Measurements from ENCODE around the gene EPHB4. TPM values are rescaled to one million over a fixed set of nuclear protein-coding genes. Genes with fewer than 3 reads are reported as not detected.
A peak's percentile ranks its signal among the peaks of the same experiment; 100 is the strongest.

The EPHB4 gene
- total and polyA plus RNA-seq, 2 of the 8 experiments (the other 6 are each of a cell fraction or from before 2014, with no cell fraction given) = 85.0 to 113 TPM

GRCh38 chr7:100789055-100789454 lies 38.3 kb downstream of the EPHB4 start:
- FAIRE-seq = peak; percentile 70
- Histone ChIP-seq H2BK120ac (replicated peaks; ENCODE audit: low read depth, low read length) (no peak overlapping the region), H3K23me2 (ENCODE audit: low read depth, low read length) (0 out of 2 replicates have a peak, but pooled peaks cover under 1% of the 10 kb centered on the region), H2BK15ac (ENCODE audit: low read length) (no peak overlapping the region; the same call in 1 of the 2 replicates), H4K8ac (ENCODE audit: extremely low read depth, insufficient read depth, low read length) (no peak overlapping the region), H3K9me3 (ENCODE audit: insufficient read depth in 2 of 2, low read depth in 1 of 2, low read length in 1 of 2) (no peaks in the 10 kb centered on the region), H3K4ac (replicated peaks; ENCODE audit: insufficient read length, low read depth, low read length) (no peak overlapping the region), H3K27me3 (replicated peaks in 1 of 4; ENCODE audit: control insufficient read depth in 3 of 4, extremely low read depth in 1 of 4, insufficient read depth in 3 of 4, low read length in 3 of 4) (no peaks in the 10 kb centered on the region), H2BK12ac (ENCODE audit: low read depth, low read length) (no peak overlapping the region), H3K56ac (replicated peaks; ENCODE audit: insufficient read length, low read depth, low read length) (no peak overlapping the region), H3K14ac (ENCODE audit: insufficient read length) (no peak overlapping the region), H2BK5ac (ENCODE audit: low read depth, low read length) (no peak overlapping the region), H3K23ac (ENCODE audit: insufficient read length) (no peak overlapping the region), H3K9ac (replicated peaks in 1 of 4; ENCODE audit: extremely low read depth in 1 of 4, low read depth in 3 of 4, low read length in 3 of 4) (no peak overlapping the region), H3K18ac (ENCODE audit: extremely low read depth, low read length) (no peak overlapping the region), H3K79me2 (ENCODE audit: control insufficient read depth in 1 of 2, insufficient read depth in 2 of 2, low read length in 2 of 2) (no peaks in the 10 kb centered on the region), H3K4me1 (replicated peaks in 1 of 4; ENCODE audit: control insufficient read depth in 3 of 4, insufficient read depth in 4 of 4, low read length in 3 of 4) (peaks cover 0 to 6% (median 3%) of the 10 kb centered on the region in 4 experiments; a peak in 6 of 7 replicates), H3K79me1 (ENCODE audit: low read depth, low read length) (no peaks in the 10 kb centered on the region), H4K20me1 (replicated peaks in 1 of 2; ENCODE audit: control insufficient read depth in 1 of 2, insufficient read depth in 2 of 2, low read length in 2 of 2) (no peaks in the 10 kb centered on the region), H4K91ac (replicated peaks; ENCODE audit: insufficient read length, low read length) (no peak overlapping the region), H2BK20ac (ENCODE audit: low read length) (0 out of 2 replicates have a peak overlapping the region, but pooled peaks have one; percentile 61), H4K5ac (ENCODE audit: insufficient read length, low read depth, low read length) (no peak overlapping the region), H2AK5ac (ENCODE audit: low read depth, low read length) (no peak overlapping the region), H3K27ac (ENCODE audit: low read depth, low read length) (no peak overlapping the region), H3K36me3 (ENCODE audit: control insufficient read depth in 2 of 4, insufficient read depth in 4 of 4, low read length in 3 of 4) (no peaks in the 10 kb centered on the region), H3K4me3 (ENCODE audit: extremely low read depth in 1 of 4, insufficient read depth in 2 of 4, low read depth in 3 of 4, low read length in 4 of 4) (no peak overlapping the region), H2AFZ (ENCODE audit: low read length) (peak overlapping the region; percentile 93), H3K4me2 (ENCODE audit: insufficient read depth in 1 of 2, low read depth in 2 of 2, low read length in 2 of 2) (no peak overlapping the region)
- 71% methylated on average over 9 of the region's 9 CpGs; no CpG with 5 or more reads in 1 of the 2 experiments for WGBS, 2 experiments (ENCODE audit: extremely low coverage in 1 of 2, insufficient coverage in 1 of 2, insufficient read length in 1 of 2, insufficient replicate concordance in 2 of 2, low coverage in 1 of 2, low lambda C conversion rate in 2 of 2, missing lambda C conversion rate in 1 of 2)
- DNase-seq (ENCODE audit: low read depth in 1 of 2, low spot score in 2 of 2) = peak in 1 of 2 experiments; percentile 70
- ChIA-PET POLR2A (ENCODE audit: partially characterized antibody) (interaction anchor here (0.7 to 6.1 kb wide), 10 partner anchors 11 to 478 kb away, joined by 3 to 42 read pairs (median 4); partner anchors contain the start of genes SRRT and UFSP1), CTCF (ENCODE audit: partially characterized antibody) (interaction anchor here (0.5 to 6.9 kb wide), 28 partner anchors 9 to 270 kb away, joined by 3 to 90 read pairs (median 4); partner anchors contain the start of genes ACTL6B, POP7 and SLC12A9)
- TF ChIP-seq CTCF (IDR thresholded peaks at IDR 0.05; ENCODE audit: control extremely low read depth in 1 of 3, insufficient read depth in 1 of 3, low read depth in 1 of 3, low read length in 3 of 3) (peak; percentile 54 to 69 (median 60)), YY1 (IDR thresholded peaks at IDR 0.05; ENCODE audit: low read depth, low read length) (0 out of 2 replicates have a peak, but pooled peaks have one; percentile 74), RXRA (IDR thresholded peaks at IDR 0.05; ENCODE audit: insufficient read depth, low read depth, low read length) (no peak), CTBP2 (IDR thresholded peaks at IDR 0.05; ENCODE audit: borderline replicate concordance, insufficient read depth, insufficient read length, low read length) (no peak), SIN3A (conservative IDR thresholded peaks at IDR 0.05 in 1 of 2, IDR thresholded peaks at IDR 0.05 in 1 of 2; ENCODE audit: low read depth in 1 of 2, low read length in 2 of 2) (no peak), RAD21 (IDR thresholded peaks at IDR 0.05 in 1 of 2, conservative IDR thresholded peaks at IDR 0.05 in 1 of 2; ENCODE audit: low read depth in 2 of 2, low read length in 2 of 2) (peak; percentile 36 to 51; a peak in 3 of 4 replicates), CREB1 (IDR thresholded peaks at IDR 0.05) (no peak)
- TF ChIP-seq, protein P1, sequence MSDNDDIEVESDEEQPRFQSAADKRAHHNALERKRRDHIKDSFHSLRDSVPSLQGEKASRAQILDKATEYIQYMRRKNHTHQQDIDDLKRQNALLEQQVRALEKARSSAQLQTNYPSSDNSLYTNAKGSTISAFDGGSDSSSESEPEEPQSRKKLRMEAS (IDR thresholded peaks at IDR 0.05) = no peak

Data from H1 (cell line).